ENCODE results near the gene SPOCK3. TPM values are rescaled to one million over a fixed set of nuclear protein-coding genes. Genes with fewer than 3 reads are reported as not detected.

The SPOCK3 gene
- total RNA-seq, 2 donors from 2014 or later, result 18.1 to 22.8 TPM

GRCh38 chr4:166965562-166965961, 268.7 kb downstream of the SPOCK3 start:
- intact Hi-C loops (cut with DNase I), result no loop called here
- Histone ChIP-seq H3K27ac (no peak overlapping the region), H3K4me3 (no peak overlapping the region), H3K27me3 (replicated peaks; ENCODE audit: insufficient read depth) (no peaks in the 10 kb centered on the region), H3K4me1 (replicated peaks) (no peaks in the 10 kb centered on the region), H3K9me3 (no peaks in the 10 kb centered on the region), H3K36me3 (no peaks in the 10 kb centered on the region)
- DNase-seq (ENCODE audit: low spot score), result no peak
- 96% methylated on average over 2 of the region's 2 CpGs for WGBS
- no peak for TF ChIP-seq POLR2A (IDR thresholded peaks at IDR 0.05)

- no peaks in the 10 kb centered on the region for H3K9me3 ChIP-seq
- WGBS, result 97% methylated on average over 1 of the region's 1 CpG
- H3K36me3 ChIP-seq, result no peaks in the 10 kb centered on the region
- intact Hi-C loops (cut with DNase I), result no loop called here
- no peak overlapping the region for H3K4me3 ChIP-seq
- H3K27ac ChIP-seq, result no peak overlapping the region
- no peaks in the 10 kb centered on the region for H3K27me3 ChIP-seq (replicated peaks; ENCODE audit: insufficient read depth)
- no peak for TF ChIP-seq POLR2A (IDR thresholded peaks at IDR 0.05)
- TF ChIP-seq POLR2AphosphoS5 (IDR thresholded peaks at IDR 0.05), result no peak
- no peak for TF ChIP-seq CTCF (IDR thresholded peaks at IDR 0.05)
- no peak for DNase-seq (ENCODE audit: low spot score)
- H3K4me1 ChIP-seq (replicated peaks), result no peaks in the 10 kb centered on the region
These were observed 276.8 kb downstream of the SPOCK3 start for GRCh38 chr4:166957451-166957850.

DNA sequence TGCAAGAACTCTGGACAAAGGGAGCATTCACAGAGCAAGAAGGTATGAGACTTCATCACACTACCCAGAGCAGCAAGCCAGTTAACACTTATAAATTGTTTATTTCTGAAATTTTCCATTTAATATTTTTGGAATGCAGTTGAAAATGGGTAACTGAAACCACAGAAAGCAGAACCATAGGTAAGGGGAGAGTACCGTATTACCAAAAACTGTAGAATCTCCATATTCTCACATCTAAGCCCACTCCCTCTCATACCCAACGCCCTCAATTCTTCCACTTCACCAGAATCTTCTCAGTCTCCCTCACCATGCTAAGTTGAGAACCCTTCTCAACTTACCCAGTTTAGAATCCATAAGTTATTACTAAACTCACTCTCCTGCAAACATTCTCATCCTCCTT, 277.8 kb downstream of the SPOCK3 start:
- intact Hi-C loops (cut with DNase I), result no loop called here
- Histone ChIP-seq H3K27me3 (replicated peaks; ENCODE audit: insufficient read depth) (no peaks in the 10 kb centered on the region), H3K4me1 (replicated peaks) (no peaks in the 10 kb centered on the region), H3K4me3 (no peak overlapping the region), H3K36me3 (no peaks in the 10 kb centered on the region), H3K9me3 (no peaks in the 10 kb centered on the region), H3K27ac (no peak overlapping the region)
- WGBS, result 83% methylated on average over 2 of the region's 2 CpGs
- DNase-seq (ENCODE audit: low spot score), result no peak
- TF ChIP-seq POLR2A (IDR thresholded peaks at IDR 0.05) (no peak), POLR2AphosphoS5 (IDR thresholded peaks at IDR 0.05) (no peak), CTCF (IDR thresholded peaks at IDR 0.05) (no peak)

DNA sequence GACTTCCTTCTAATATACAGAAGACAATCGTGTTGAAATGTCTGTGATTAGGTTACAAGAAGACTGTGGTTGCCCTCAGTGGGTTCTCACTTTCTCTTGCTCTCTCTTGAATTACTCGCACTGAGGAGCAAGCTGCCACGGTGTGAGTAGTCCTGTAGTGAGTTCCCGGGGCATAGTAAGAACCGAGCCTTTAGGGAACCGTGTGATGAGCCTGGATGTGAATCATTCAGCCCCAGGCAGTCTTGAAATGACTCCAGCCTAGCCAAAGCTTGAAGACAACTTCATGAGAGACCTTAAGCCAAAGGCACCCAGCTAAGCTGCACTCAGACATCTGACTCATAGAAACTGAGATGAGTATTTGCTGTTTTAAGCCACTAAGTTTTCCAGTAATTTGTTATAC, 292.7 kb downstream of the SPOCK3 start:
- intact Hi-C loops (cut with DNase I), result no loop called here
- H3K27me3 ChIP-seq (replicated peaks; ENCODE audit: insufficient read depth), result no peaks in the 10 kb centered on the region
- 90% methylated on average over 6 of the region's 6 CpGs for WGBS
- no peak overlapping the region for H3K4me3 ChIP-seq
- H3K9me3 ChIP-seq, result no peaks in the 10 kb centered on the region
- H3K36me3 ChIP-seq, result no peaks in the 10 kb centered on the region
- TF ChIP-seq POLR2AphosphoS5 (IDR thresholded peaks at IDR 0.05) (no peak), POLR2A (IDR thresholded peaks at IDR 0.05) (no peak), CTCF (IDR thresholded peaks at IDR 0.05) (no peak)
- no peak overlapping the region for H3K27ac ChIP-seq
- no peak for DNase-seq (ENCODE audit: low spot score)
- no peaks in the 10 kb centered on the region for H3K4me1 ChIP-seq (replicated peaks)

DNA sequence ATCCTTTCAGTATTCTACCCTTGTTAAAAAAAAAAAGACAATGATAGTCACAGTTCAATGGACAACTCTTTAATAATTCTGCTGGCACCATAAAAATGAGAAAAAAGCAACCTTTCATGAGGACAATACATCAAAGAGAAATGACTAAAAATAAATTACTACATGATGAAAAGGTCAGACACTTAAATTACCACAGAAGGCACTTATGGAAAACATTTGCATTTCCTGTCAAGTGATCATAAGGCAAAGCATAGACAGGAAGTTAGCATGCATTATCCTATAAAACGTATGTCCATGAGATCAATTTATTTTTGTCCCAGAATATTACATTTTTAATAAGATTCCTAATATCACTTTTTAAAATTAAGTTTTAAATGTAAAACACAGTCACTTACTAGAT, 303.8 kb downstream of the SPOCK3 start:
- no peaks in the 10 kb centered on the region for H3K4me1 ChIP-seq (replicated peaks)
- 76% methylated on average over 1 of the region's 1 CpG for WGBS
- H3K4me3 ChIP-seq, result no peak overlapping the region
- TF ChIP-seq POLR2A (IDR thresholded peaks at IDR 0.05), result no peak
- TF ChIP-seq POLR2AphosphoS5 (IDR thresholded peaks at IDR 0.05), result no peak
- no peak for TF ChIP-seq CTCF (IDR thresholded peaks at IDR 0.05)
- intact Hi-C loops (cut with DNase I), result no loop called here
- H3K36me3 ChIP-seq, result no peaks in the 10 kb centered on the region
- H3K27ac ChIP-seq, result no peak overlapping the region
- H3K9me3 ChIP-seq, result no peaks in the 10 kb centered on the region
- H3K27me3 ChIP-seq (replicated peaks; ENCODE audit: insufficient read depth), result no peaks in the 10 kb centered on the region
- DNase-seq (ENCODE audit: low spot score), result no peak

All from prostate gland (tissue), 2 donors.